ENCODE measurements around the gene ADGRA1. TPM values are rescaled to one million over a fixed set of nuclear protein-coding genes. Genes with fewer than 3 reads are reported as not detected.

ADGRA1 gene
- total and polyA plus RNA-seq, 10 of the 15 experiments (the other 5 are each of a cell fraction or from before 2014, with no cell fraction given), result not detected

GRCh38 chr10:133055470-133055869, 32.3 kb upstream of the ADGRA1 start:
- Histone ChIP-seq H4K20me1 (ENCODE audit: control insufficient read depth, insufficient read depth) (no peaks in the 10 kb centered on the region), H3K9me3 (replicated peaks; ENCODE audit: control insufficient read depth, insufficient read depth, low read length) (no peaks in the 10 kb centered on the region; the same call in 2 of the 3 replicates), H3K9ac (ENCODE audit: control insufficient read depth, insufficient read depth, low read length) (no peak overlapping the region), H3K4me2 (ENCODE audit: control insufficient read depth, insufficient read depth) (no peak overlapping the region), H3K79me2 (ENCODE audit: control insufficient read depth, insufficient read depth, low read length) (no peaks in the 10 kb centered on the region), H3K4me3 (no peak overlapping the region), H3K36me3 (ENCODE audit: control insufficient read depth in 2 of 2, insufficient read depth in 2 of 2, low read length in 1 of 2) (no peaks in the 10 kb centered on the region), H2AFZ (ENCODE audit: control insufficient read depth, low read depth, low read length) (no peak overlapping the region), H3K4me1 (ENCODE audit: control insufficient read depth, insufficient read depth, low read length) (no peaks in the 10 kb centered on the region), H3K27me3 (replicated peaks in 1 of 2; ENCODE audit: control insufficient read depth in 2 of 2, insufficient read depth in 2 of 2, low read length in 1 of 2) (no peaks in the 10 kb centered on the region), H3K27ac (ENCODE audit: control insufficient read depth, insufficient read depth) (no peak overlapping the region)
- ChIA-PET CTCF (no interaction called here), POLR2A (no interaction called here), RAD21 (ENCODE audit: unreplicated experiment) (no interaction called here), SMC1A (ENCODE audit: uncharacterized antibody, unreplicated experiment) (no interaction called here)
- BruUV-seq (replicated peaks), result no TSS peak
- 8% methylated on average over 2 of the region's 2 CpGs for WGBS (ENCODE audit: insufficient coverage, insufficient replicate concordance, low lambda C conversion rate, missing lambda C conversion rate)
- in situ Hi-C loops (cut with MboI), result no loop called here
- TF ChIP-seq, protein P1, sequence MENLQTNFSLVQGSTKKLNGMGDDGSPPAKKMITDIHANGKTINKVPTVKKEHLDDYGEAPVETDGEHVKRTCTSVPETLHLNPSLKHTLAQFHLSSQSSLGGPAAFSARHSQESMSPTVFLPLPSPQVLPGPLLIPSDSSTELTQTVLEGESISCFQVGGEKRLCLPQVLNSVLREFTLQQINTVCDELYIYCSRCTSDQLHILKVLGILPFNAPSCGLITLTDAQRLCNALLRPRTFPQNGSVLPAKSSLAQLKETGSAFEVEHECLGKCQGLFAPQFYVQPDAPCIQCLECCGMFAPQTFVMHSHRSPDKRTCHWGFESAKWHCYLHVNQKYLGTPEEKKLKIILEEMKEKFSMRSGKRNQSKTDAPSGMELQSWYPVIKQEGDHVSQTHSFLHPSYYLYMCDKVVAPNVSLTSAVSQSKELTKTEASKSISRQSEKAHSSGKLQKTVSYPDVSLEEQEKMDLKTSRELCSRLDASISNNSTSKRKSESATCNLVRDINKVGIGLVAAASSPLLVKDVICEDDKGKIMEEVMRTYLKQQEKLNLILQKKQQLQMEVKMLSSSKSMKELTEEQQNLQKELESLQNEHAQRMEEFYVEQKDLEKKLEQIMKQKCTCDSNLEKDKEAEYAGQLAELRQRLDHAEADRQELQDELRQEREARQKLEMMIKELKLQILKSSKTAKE (IDR thresholded peaks at IDR 0.05; ENCODE audit: low read depth, poor library complexity, severe bottlenecking), result no peak
- TF ChIP-seq RAD21 (IDR thresholded peaks at IDR 0.05; ENCODE audit: insufficient read depth, low read depth, low read length) (no peak), NRF1 (conservative IDR thresholded peaks at IDR 0.05; ENCODE audit: low read depth, low read length) (no peak), ZNF207 (IDR thresholded peaks at IDR 0.05; ENCODE audit: borderline replicate concordance) (no peak), CBX3 (IDR thresholded peaks at IDR 0.05; ENCODE audit: borderline replicate concordance, low read depth) (no peak), GATAD2B (conservative IDR thresholded peaks at IDR 0.05; ENCODE audit: low read depth) (no peak), ZBTB4 (CRISPR knock-in tag; IDR thresholded peaks at IDR 0.05) (no peak), IRF3 (IDR thresholded peaks at IDR 0.05) (no peak), BHLHE40 (IDR thresholded peaks at IDR 0.05; ENCODE audit: borderline replicate concordance in 1 of 2, low read depth in 2 of 2, low read length in 1 of 2) (no peak), POLR2AphosphoS2 (IDR thresholded peaks at IDR 0.05; ENCODE audit: low read depth, low read length) (no peak)
- TF ChIP-seq, protein P2, sequence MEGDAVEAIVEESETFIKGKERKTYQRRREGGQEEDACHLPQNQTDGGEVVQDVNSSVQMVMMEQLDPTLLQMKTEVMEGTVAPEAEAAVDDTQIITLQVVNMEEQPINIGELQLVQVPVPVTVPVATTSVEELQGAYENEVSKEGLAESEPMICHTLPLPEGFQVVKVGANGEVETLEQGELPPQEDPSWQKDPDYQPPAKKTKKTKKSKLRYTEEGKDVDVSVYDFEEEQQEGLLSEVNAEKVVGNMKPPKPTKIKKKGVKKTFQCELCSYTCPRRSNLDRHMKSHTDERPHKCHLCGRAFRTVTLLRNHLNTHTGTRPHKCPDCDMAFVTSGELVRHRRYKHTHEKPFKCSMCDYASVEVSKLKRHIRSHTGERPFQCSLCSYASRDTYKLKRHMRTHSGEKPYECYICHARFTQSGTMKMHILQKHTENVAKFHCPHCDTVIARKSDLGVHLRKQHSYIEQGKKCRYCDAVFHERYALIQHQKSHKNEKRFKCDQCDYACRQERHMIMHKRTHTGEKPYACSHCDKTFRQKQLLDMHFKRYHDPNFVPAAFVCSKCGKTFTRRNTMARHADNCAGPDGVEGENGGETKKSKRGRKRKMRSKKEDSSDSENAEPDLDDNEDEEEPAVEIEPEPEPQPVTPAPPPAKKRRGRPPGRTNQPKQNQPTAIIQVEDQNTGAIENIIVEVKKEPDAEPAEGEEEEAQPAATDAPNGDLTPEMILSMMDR (IDR thresholded peaks at IDR 0.05 in 2 of 3, conservative IDR thresholded peaks at IDR 0.05 in 1 of 3; ENCODE audit: control insufficient read depth in 2 of 3, extremely low read depth in 1 of 3, insufficient read depth in 1 of 3, low read depth in 3 of 3, low read length in 3 of 3), result no peak
- TF ChIP-seq, protein P3, sequence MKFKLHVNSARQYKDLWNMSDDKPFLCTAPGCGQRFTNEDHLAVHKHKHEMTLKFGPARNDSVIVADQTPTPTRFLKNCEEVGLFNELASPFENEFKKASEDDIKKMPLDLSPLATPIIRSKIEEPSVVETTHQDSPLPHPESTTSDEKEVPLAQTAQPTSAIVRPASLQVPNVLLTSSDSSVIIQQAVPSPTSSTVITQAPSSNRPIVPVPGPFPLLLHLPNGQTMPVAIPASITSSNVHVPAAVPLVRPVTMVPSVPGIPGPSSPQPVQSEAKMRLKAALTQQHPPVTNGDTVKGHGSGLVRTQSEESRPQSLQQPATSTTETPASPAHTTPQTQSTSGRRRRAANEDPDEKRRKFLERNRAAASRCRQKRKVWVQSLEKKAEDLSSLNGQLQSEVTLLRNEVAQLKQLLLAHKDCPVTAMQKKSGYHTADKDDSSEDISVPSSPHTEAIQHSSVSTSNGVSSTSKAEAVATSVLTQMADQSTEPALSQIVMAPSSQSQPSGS (IDR thresholded peaks at IDR 0.05; ENCODE audit: low read length), result no peak
- intact Hi-C loops (cut with micrococcal nuclease; ENCODE audit: unreplicated experiment), result no loop called here
- FAIRE-seq, result no peak
- ATAC-seq, result no peak
- no peak for DNase-seq (ENCODE audit: low read depth, low spot score)
